HG03432 (cell line): ENCODE results near the gene ZNF618.
"Not testable (repeated sequence)": the region's sequence is repeated elsewhere in the genome, so short reads cannot be mapped to it uniquely, and the experiment has no call there.

Experiments
- ATAC-seq: cut with Tn5 transposase; IDR thresholded peaks from one replicate; pipeline ENCODE4 v1.9.1; 2021; ENCODE audit warnings: mild to moderate bottlenecking, moderate library complexity; ENCODE audit not compliant: unreplicated experiment

The ZNF618 gene

DNA sequence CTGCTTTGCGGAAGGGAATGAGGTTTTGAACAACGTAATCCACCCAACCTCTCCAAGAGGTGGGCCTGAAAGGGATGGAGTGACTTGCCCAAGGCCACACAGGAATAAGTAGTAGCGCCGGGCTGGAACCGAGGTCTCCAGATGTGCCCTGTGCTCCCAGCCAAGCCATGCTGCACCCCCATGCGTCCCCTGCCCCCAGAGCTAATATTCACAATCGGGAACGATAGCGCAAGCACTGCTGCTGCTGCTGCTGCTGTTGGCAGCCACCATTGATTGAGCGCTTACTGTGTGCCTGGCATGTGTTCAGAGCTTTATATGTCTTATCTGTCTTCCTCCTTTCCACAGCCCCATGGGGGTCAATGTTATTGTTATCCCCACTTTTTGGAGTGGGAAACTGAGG is 158.1 kb downstream of the ZNF618 start:
- no peak for ATAC-seq

DNA sequence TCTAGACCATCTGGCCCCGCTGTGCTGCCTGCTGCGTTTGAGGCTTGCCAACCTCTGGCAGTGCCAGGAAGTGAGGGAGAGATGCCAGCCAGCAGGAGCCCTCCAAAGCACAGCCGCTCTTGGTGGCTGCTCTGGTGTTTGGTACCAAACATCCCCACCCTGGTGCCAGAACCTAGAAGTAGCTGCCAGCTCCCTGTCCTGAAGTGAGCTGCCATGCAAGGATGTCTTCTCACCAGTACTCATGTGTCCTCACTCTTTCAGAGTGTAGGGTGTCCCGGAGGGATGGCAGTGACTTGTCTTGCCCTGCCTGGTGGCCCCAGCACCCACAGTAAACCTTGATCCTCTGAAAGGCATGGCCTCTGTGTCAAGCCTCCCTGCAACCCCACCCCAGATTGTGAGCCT is 158.6 kb downstream of the ZNF618 start:
- no peak for ATAC-seq

DNA sequence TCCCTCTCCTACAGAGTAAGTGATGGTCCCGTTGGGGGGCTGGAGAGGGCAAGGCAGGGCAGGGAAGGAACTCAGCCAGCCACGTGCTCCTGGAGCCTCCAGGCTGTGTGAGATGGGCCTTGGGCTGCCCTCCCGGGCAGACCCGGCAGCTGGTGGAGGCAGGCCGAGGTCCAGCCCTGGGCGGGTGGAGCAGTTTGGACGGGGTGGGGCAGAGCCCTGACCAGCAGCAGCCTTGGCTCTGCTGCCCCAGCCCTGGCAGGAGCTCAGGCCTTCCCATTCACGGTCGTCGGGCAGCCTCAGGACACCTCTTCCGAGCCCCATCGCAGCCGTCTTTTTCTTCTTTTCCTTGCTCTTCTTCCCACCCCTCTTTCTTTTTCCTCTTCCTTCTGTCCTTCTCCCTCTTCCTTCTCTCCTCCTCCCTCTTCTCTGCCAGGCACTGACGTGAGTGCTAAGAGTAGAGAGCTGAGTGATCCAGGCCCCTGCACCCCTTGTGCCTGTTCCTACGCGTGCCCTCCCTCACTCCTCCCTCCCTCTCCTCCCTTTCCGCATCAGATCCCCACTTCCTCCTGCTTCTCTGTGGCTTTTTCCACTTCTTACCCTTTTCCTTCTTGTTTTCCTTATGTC is 159.2 kb downstream of the ZNF618 start:
- no peak for ATAC-seq

DNA sequence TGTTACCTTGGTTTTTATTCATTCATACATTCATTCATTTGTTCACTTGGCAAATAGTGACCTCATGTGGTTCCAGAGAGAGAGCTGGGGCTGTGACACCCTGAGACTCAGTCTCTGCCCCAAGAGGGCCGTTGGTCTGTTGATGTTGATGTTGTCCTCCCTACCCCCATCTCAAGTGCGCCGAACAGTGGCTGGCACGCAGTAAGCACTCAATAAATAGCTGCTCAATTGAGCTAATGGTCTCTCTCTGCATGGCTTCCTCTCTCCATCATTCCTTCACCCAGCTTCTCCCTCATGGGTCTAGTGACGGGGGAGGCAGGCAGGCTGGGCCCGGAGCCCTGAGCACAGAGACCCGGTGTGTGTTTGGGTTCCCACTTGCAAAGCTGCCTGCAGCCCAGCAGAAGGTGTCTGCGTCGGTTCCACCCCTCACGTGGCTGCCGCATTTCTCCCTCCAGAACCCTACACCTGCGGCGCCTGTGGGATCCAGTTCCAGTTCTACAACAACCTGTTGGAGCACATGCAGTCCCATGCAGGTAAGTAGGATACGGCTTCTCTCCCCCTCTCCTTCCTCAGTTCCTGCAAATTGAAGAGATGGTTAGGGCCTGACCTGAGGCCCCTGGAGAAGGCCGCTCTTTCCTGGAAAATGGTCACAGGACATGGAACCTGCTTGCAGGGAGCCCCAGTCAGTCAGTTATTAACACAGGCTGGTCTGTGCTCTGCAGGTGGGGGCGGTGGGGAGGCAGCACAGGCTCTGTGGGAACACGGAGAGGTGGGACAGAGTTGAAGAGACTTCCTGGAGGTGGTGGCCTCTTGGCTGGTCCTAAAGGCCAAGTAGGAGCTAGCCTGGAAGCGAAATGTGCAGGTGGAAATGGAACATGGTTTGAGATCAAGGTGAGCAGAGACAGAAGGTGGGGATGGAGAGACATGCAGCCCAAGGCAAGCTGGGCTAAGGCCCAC is 160.0 kb downstream of the ZNF618 start:
- no peak for ATAC-seq

DNA sequence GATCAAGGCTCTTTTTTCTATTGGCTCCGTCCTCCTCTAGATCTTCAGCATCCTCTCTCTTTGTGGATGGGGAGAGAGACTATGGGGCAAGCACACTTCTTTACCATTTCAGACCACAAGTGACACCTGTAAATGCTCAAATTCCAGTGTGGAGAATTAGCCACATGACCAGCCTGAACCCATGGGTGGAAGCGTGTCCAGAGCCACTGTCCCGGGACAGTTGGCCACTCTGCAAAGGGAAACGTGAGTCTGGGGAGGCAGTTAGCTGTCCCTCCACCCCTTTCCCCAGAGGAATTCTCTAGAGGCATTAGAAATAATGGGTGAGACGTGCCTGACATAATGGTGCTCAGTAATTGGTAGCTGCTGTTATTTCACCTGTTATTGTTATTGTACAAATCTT is 161.1 kb downstream of the ZNF618 start:
- no peak for ATAC-seq

DNA sequence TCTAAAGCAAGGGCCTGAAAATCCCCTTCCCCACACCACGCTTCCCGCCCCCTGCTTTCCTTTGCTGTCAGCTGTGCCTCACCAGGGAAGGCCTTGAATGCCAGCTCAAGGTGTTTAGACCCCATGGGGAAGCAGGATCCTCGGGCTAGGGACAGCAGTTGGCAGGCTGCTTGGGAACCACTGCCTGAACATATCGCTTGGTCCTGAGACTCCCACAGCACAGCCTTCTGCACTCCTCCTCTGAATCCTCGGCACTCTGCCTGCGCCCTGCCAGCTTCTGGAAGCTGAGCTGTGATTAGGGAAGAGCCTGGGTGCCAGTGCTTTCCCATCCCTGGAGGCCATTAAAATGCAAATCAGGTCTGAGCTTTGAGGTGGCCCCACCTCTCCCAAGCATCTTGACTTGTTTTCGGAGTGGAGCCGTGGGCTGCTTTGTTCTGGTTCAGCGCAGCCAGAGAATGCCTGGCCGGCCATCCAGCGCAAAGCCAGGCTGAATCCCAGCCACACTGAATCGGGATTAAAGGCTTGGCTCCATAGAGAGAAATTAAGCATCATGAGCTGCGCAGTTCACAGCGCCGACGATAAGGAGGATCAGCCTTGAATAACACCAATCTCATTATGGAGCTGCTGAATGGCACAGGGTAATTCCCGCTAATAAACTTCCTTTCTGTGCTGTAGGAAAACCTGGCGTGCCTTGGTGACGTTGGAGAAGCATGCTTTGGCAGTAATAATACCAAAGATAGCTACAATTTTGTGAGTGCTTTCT is 162.0 kb downstream of the ZNF618 start:
- ATAC-seq = no peak

DNA sequence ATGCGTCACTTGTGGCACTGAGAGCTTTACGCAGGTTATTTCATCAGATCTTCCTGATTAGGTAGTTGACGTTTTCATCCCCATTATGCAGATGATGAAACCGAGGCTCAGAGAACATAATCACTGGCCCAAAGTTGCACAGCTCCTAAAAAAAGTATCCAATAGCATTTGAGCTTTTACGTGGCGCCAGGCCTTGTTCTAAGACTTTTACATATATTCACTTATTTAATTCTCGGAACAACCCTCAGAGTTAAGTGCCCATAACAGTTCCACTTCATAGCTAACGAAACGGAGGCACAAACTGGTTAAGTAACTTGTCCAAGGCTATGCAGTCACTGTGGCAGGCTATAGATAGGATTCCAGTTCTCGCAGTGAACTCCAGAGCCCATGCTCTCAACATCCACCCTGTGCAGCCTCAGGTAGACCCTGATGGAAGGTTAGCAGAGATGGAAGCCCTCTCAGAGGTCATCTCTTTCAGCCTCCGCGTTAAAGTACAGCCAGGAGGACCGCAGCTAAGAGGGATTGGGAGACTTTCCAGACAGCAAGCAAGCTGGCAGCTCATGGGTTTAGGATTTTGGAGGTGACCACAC is 162.7 kb downstream of the ZNF618 start:
- no peak for ATAC-seq

DNA sequence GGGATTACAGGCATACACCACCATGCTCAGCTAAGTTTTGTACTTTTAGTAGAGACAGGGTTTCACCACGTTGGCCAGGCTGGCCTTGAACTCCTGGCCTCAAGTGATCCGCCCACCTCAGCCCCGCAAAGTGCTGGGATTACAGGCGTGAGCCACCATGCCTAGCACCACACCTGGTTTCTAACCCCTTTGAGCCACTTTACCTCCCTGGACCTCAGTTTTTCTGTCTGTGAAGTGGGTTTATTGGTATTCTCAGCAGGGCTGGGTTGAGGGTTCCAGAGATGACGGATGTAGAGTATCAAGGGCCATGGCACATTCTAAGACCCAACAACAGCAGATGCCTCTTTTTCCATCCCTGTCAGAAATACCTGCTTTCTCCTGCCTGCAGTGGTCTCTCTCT is 163.4 kb downstream of the ZNF618 start:
- no peak for ATAC-seq

DNA sequence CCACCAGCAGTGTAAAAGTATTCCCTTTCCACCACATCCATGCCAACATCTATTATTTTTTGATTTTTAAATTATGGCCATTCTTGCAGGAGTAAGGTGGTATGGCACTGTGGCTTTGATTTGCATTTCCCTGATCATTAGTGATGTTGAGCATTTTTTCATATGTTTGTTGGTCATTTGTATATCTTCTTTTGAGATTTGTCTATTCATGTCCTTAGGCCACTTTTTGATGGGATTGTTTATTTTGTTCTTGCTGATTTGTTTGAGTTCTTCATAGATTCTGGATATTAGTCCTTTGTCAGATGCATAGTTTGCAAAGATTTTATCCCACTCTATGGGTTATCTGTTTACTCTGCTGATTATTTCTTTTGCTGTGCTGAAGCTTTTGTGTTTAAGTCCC is 167.6 kb downstream of the ZNF618 start:
- not testable (repeated sequence) for ATAC-seq

DNA sequence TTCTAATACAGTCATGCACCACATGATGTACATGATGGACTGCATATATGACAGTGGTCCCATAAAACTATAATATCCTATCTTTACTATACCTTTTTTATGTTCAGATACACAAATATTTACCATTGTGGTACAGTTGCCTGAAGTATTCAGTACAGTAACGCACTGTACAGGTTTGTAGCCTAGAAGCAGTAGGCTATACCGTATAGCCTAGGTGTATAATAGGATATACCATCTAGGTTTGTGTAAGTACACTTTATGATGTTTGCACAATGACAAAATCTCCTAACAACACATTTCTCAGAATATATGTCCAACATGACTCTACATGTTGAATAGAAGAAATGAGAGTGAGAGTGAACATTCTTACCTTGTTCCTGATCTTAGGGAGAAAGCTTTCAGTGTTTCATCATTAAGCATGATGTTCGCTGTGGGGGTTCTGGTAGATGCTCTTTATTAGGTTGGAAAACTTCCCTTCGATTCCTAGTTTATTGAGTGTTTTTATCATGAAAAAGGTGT is 170.2 kb downstream of the ZNF618 start:
- ATAC-seq = no peak

DNA sequence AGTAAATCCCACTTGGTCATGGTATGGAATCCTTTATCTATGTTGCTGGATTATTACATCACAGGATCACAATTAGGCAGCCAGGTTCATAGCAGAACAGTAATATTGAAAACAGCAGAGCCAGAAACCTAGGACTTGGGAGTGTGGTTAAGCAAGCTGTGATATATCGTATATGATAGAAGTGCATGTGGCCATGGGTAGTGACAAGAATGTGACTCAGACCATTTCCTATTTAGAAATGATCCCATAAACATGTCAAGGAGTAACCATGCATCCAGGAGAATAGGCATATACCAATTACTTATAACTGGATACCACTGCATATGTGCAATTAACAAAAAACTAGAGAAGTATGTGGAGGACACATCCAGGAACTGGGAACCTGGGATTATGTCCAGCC is 170.8 kb downstream of the ZNF618 start:
- no peak for ATAC-seq

DNA sequence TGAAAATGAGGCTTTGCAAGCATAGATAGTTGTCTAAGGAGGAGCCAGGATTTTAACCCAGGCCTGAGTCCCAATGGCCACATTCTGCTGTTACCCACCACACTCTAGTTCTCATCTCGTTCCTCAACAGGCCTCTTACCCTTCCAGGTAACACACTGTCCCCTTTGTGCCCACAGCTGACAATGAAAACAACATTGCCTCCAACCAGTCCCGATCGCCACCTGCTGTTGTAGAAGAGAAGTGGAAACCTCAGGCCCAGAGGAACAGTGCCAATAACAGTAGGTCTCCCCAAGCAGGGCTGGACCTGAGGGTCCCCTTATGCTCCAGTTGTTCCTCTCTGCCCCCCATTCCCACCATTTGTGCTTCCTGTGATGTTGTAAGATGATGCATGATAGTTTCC is 171.6 kb downstream of the ZNF618 start:
- no peak for ATAC-seq

DNA sequence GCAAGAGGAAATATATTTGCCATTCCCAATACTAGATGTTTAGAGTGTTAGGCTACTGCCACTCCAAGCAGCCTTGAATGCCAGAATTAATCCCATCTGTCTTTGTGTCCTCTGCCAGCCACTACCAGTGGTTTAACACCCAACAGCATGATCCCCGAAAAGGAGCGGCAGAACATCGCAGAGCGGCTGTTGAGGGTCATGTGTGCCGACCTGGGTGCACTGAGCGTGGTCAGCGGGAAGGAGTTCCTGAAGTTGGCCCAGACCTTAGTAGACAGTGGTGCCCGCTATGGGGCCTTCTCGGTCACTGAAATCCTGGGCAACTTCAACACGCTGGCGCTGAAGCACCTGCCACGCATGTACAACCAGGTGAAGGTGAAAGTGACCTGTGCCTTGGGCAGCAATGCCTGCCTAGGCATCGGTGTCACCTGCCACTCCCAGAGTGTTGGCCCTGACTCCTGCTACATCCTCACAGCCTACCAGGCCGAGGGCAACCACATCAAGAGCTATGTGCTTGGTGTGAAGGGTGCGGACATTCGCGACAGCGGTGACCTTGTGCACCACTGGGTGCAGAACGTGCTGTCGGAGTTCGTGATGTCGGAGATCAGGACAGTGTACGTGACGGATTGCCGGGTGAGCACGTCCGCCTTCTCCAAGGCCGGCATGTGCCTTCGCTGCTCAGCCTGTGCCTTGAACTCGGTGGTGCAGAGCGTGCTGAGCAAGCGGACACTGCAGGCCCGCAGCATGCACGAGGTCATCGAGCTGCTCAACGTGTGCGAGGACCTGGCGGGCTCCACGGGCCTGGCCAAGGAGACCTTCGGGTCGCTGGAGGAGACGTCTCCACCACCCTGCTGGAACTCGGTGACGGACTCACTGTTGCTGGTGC is 172.7 kb downstream of the ZNF618 start:
- ATAC-seq = no peak

DNA sequence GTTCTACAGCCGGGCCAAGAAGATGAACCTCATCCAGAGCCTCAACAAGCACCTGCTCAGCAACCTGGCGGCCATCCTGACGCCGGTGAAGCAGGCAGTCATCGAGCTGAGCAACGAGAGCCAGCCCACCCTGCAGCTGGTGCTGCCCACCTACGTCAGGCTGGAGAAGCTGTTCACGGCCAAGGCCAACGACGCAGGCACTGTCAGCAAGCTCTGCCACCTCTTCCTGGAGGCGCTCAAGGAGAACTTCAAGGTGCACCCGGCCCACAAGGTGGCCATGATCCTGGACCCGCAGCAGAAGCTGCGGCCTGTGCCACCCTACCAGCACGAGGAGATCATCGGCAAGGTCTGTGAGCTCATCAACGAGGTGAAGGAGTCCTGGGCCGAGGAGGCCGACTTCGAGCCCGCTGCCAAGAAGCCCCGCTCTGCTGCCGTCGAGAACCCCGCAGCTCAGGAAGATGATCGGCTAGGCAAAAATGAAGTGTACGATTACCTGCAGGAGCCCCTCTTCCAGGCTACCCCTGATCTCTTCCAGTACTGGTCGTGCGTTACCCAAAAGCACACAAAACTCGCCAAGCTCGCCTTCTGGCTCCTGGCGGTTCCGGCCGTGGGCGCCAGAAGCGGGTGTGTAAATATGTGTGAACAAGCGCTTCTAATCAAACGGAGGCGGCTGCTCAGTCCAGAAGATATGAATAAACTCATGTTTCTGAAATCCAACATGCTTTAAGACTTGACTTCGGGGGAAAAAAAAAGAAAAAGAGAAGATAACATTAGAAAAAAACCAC is 173.5 kb downstream of the ZNF618 start:
- no peak for ATAC-seq

DNA sequence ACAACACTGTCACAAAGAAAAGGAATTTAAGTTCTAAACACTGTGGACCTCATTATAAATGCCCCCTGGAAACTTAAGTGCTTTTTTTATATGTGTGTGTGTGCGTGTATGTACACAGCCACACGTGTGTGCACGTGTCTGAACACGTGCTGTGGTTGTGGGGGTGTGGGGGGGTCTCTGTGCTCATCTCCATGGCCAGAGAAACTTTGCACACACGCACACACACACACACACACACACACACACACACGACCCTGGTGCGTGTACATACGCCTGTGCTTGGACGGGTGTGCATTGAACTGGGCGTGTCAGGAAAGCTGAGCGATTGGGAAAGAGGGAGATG is 174.1 kb downstream of the ZNF618 start:
- ATAC-seq = no peak

DNA sequence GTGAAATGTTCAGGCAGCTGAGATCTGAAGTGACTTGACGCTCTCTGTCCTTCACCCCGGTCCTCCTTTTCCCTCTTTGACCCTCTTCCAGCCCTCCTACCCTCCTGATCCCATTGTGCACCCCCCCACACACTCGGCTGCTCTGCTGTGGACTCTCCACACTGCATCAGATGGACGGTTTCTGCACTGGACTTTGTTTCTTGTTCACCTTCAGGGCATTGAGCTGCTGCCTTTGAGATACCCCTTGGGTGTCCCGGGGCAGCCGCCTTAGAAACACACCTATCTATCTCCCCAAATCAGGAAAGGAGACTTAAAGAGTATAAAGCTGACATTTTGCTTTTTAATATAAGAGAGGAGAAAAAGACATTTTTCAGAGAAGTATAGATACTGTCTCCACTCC is 174.5 kb downstream of the ZNF618 start:
- no peak for ATAC-seq

DNA sequence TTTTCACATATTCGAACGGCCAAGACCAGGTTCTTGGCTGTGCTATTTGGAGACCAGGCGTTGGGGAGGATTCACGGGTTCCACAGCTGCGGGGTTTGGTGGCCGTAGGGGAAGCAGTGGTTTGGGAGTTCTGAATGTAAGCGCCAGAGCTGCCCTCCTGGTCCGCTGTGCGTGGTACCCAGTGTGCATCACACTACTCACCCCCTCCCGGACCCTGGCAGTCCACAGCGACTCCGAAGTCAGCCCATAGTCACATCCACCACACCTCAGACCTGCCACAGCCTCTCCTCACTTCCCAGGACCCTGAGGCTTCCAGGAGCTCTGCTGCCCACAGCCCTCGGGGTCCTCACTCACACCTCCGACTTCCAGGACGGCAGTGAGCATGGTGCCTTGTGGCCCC is 175.2 kb downstream of the ZNF618 start:
- no peak for ATAC-seq

DNA sequence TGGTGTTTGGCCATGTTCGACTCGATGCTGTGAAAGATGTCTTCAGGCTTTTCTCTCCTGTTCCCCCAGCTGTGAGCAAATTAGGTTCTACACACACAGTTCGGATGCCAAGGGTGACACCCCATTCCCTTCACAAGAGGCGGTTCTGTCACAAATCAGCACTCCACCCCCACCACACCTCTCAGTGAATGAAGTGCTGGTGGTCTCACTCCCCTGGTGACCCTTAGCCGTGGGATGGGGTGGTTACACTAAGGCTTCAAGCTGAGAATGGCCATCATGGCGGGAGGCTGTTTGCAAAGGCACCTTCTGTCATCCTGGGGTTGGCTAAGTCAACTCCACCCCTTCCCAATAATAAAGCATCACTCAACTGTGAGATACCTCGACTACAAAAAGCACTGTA is 175.6 kb downstream of the ZNF618 start:
- ATAC-seq = no peak

DNA sequence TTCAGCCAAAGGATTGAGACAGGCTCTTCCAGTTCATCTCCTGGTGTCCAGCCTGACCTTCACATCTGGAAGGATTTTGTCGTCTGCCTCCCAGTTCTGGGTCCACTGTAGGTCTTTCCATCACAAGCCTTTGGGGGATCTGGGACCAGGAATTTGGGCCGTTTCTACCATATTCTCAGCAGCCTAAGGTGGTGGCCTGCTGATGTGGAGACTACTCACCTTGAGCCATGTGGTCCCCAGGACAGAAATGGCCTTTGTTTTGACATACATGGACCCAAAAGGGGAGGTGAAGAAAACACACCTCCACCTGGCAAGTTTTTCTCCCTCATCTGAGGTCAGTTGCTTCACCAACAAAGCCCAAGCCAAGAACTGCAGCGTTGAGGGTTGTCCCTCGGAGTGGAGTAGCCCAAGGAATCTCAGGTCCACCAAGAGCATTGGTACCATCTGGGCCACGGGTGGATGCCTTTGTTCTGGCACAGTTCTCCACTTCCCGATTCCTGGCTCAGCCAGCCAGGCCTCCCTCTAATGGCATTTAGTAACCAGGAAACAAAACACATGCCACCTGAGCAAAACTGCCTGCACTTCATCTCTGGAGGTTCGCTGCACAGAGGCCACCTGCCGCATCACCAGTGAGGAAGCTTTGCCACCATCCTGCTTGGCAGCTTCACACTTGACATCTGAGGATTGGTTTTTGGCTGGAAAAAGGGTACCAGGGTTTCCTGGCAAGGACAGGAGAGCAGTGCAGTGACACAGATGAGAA is 177.3 kb downstream of the ZNF618 start:
- no peak for ATAC-seq
